Large intestine (tissue), 3 donors: Measurements from ENCODE around the gene CAP2. TPM values are rescaled to one million over a fixed set of nuclear protein-coding genes. Genes with fewer than 3 reads are reported as not detected.
"Not testable (repeated sequence)": the region's sequence is repeated elsewhere in the genome, so short reads cannot be mapped to it uniquely, and the experiment has no call there.

Experiments used
- DNase-seq, 2 donors: peaks; one replicate each; pipeline versions ENCODE4 v3.0.0 to v3.0.0-alpha.2; 2013
- H3K27ac ChIP-seq: one replicate; pipeline ENCODE4 v1.5.1; 2013; ENCODE audit warnings: low read length
- H3K27me3 ChIP-seq: 2 replicates; pipeline ENCODE4 v1.6.1; 2013; ENCODE audit warnings: low read length; ENCODE audit not compliant: control insufficient read depth, insufficient read depth
- H3K36me3 ChIP-seq: 2 replicates; pipeline ENCODE4 v1.6.1; 2013; ENCODE audit warnings: low read length; ENCODE audit not compliant: control insufficient read depth, insufficient read depth
- H3K4me1 ChIP-seq: one replicate; pipeline ENCODE4 v1.6.1; 2013; ENCODE audit warnings: low read length; ENCODE audit not compliant: control insufficient read depth, insufficient read depth
- H3K4me3 ChIP-seq: one replicate; pipeline ENCODE4 v1.5.1; 2013; ENCODE audit warnings: low read length
- H3K9me3 ChIP-seq: one replicate; pipeline ENCODE4 v1.6.1; 2013; ENCODE audit warnings: mild to moderate bottlenecking, low read depth, low read length, moderate library complexity; ENCODE audit not compliant: control insufficient read depth
- WGBS: methylation state at CpG from one replicate; pipeline ENCODE4 v1.1.5; 2013; ENCODE audit warnings: low lambda C conversion rate; ENCODE audit not compliant: insufficient coverage; 5-methylcytosine and 5-hydroxymethylcytosine counted together
- polyA plus RNA-seq: library from polyadenylated mRNA; unstranded; fragments of 120-200 nt; gene quantifications from one replicate; pipeline ENCODE4 v1.2.1, GENCODE V29; 2013

The CAP2 gene
- polyA plus RNA-seq, 1 donor: 11.2 TPM

DNA sequence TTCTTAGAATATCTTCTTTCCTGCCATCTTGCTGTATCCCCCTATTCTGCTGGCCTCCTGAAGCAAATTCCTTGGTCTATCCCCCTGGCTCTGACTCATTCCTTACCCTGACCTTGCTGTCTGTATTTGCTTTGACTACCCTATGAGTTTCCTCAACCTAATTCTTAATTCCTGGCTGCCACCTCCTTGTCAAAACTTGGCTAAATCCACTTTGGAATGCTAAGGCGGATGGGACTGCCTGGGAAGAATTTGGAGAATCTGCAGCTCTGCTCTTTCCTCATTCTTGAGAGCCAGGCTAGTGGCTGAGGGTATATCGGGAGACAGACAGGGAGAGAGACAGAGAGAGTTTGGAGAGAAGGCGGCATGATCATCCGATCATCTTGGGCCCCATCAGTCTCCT lies 24.4 kb downstream of the CAP2 start:
- no peak overlapping the region for H3K27ac ChIP-seq
- H3K9me3 ChIP-seq: no peaks in the 10 kb centered on the region
- H3K4me3 ChIP-seq: no peak overlapping the region
- no peaks in the 10 kb centered on the region for H3K36me3 ChIP-seq
- DNase-seq: no peak
- no peaks in the 10 kb centered on the region for H3K27me3 ChIP-seq
- WGBS: no CpG with 5 or more reads among the region's 4 CpGs
- H3K4me1 ChIP-seq: no peaks in the 10 kb centered on the region

DNA sequence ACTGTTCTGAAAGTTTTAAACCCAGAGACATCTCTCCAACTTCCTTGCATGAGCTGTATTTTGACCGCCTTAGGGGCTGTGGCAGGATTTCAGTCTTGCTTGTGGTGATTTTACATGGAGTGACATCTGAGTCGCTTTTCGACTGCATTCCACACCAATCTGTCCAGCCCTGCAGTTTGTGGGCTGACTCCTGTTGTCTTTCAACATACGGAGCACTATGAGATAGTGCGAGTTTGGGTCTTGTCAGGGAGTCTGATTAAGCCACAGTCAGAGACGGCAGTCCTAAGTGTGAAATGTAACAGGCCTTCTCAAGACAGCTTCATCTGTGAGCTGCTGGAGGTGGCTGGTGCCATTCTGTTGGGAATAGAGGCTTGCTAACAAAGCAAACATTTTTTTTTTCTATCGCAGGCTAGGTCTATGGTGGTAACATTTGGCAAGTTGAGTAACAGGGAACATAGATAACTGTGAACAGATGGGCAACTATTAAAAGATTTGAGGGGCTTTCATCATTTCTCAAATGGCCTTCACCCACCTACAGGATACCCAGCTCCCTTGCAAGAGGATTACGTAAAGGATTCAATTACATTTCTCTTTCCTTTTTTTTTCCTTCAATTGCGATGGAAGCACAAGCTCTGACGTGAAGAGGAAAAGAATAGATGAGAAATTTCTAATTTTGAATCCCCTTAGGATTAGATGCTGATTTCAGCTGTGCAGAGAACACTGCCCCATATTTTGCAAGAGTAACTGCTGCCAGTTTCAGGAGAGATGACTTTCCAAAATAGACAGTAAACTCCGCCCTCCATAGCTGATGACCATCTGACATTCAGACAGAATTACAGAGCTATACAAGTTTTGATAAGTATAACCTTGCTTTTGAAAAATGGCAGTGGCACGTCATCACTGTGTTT lies 25.1 kb downstream of the CAP2 start:
- no peak for DNase-seq
- no CpG with 5 or more reads among the region's 12 CpGs for WGBS

DNA sequence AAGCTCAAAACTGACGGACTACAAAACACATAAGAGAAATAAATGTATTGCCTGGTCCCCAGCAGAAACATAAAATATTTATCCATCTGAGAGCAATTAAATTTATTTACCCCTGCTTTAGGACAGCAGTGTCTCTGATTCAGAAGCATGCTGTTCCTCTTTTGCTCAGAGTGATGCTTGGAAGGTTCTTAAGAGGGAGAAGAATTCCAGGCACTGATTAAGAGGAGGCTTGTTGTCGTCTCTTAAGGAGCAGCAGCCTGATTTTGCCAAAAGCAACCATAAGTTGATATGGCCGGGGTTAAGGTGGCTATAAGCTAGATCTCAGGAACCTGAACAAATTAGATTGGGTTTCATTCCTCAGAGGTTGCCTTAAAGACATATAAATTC lies 25.8 kb downstream of the CAP2 start:
- no peaks in the 10 kb centered on the region for H3K9me3 ChIP-seq
- no peaks in the 10 kb centered on the region for H3K36me3 ChIP-seq
- H3K4me1 ChIP-seq: no peaks in the 10 kb centered on the region
- no peaks in the 10 kb centered on the region for H3K27me3 ChIP-seq
- H3K4me3 ChIP-seq: no peak overlapping the region
- no CpG with 5 or more reads among the region's 3 CpGs for WGBS
- no peak for DNase-seq
- no peak overlapping the region for H3K27ac ChIP-seq

More for the DNA sequence above, 25.1 kb downstream of the CAP2 start:
- H3K4me1 ChIP-seq: no peaks in the 10 kb centered on the region
- no peak overlapping the region for H3K27ac ChIP-seq
- H3K36me3 ChIP-seq: no peaks in the 10 kb centered on the region
- H3K27me3 ChIP-seq: no peaks in the 10 kb centered on the region
- no peak overlapping the region for H3K4me3 ChIP-seq
- no peaks in the 10 kb centered on the region for H3K9me3 ChIP-seq

DNA sequence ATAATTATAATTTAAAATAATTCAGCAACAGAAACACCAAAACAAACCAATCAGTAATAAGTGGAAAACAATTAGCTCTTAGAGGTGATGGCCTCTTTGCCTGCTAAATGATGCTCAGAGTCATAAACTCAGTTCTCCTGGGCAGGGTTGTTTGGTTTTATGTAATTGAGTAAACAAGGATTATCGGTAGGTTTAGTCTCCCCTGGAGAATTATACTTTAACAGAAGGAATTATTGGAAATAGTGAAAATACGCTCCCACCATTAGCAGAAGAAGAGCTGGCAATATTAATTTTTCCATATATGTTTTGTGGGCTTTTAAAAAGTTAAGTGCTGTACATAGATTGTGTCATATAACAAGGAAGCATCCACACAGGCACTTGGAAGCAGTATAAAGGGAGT lies 27.0 kb downstream of the CAP2 start:
- WGBS: 45% methylated on average over 2 of the region's 2 CpGs
- H3K4me1 ChIP-seq: no peaks in the 10 kb centered on the region
- H3K36me3 ChIP-seq: no peaks in the 10 kb centered on the region
- no peaks in the 10 kb centered on the region for H3K9me3 ChIP-seq
- H3K4me3 ChIP-seq: no peak overlapping the region
- no peak overlapping the region for H3K27ac ChIP-seq
- DNase-seq: no peak
- H3K27me3 ChIP-seq: no peaks in the 10 kb centered on the region

DNA sequence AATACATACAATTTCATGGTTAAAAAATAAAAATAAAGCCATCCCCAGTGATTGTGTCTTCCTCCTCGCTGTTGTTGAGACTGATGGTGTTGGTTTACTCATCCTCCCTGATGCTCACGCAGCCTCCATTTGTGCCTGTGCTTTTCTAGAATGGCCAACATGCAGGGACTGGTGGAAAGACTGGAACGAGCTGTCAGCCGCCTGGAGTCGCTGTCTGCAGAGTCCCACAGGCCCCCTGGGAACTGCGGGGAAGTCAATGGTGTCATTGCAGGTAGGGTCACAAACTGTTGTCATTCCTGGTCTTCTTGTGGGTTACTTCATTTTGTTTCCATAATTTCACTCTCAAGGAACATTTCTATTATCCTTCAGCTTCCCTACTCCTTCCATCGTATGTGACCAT lies 28.0 kb downstream of the CAP2 start:
- Histone ChIP-seq H3K4me1 (no peaks in the 10 kb centered on the region), H3K9me3 (no peaks in the 10 kb centered on the region), H3K27ac (no peak overlapping the region), H3K27me3 (no peaks in the 10 kb centered on the region), H3K4me3 (no peak overlapping the region), H3K36me3 (no peaks in the 10 kb centered on the region)
- no peak for DNase-seq
- no CpG with 5 or more reads among the region's 7 CpGs for WGBS

DNA sequence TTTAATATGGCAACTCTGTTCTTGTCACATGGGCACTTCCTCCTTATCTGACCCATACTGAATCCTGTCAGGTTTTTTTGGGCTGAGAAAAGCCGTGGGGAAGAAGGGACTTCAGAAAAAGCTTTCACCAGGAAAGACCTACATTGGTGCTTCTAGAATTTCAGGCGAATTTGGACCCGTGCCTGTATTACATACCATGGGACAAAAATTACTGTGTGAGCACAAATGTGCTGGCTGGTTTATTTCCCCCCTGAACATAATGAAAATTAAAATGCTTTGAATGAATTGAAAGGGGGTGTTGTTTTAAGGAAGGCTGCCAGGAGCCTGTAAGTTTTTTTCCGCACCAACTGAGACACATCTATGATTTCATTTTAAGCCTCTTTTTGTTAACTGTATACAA lies 29.6 kb downstream of the CAP2 start:
- DNase-seq: no peak
- WGBS: no CpG with 5 or more reads among the region's 4 CpGs
- Histone ChIP-seq H3K36me3 (no peaks in the 10 kb centered on the region), H3K4me1 (no peaks in the 10 kb centered on the region), H3K27me3 (no peaks in the 10 kb centered on the region), H3K4me3 (no peak overlapping the region), H3K27ac (no peak overlapping the region), H3K9me3 (no peaks in the 10 kb centered on the region)

DNA sequence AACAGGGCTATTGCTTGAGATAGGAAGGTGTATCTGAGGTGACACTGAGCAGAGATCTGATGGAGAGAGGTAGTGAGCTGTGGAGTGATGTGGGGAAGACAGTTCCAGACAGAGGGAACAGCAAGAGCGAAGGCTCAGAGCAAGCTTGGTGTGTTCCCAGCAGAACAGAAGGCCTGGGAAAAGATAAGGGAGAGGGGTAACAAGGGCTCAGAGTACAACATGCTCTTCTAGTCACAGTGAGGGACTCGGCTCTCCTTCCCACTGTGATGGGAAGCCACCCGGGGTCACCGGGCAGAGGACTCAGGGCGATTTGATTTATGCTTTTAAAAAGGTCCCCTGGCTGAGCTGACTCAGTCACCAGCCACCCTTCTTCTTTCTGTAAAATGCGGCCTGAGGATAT lies 33.7 kb downstream of the CAP2 start:
- no peak for DNase-seq
- no peaks in the 10 kb centered on the region for H3K36me3 ChIP-seq
- H3K9me3 ChIP-seq: no peaks in the 10 kb centered on the region
- H3K27me3 ChIP-seq: no peaks in the 10 kb centered on the region
- no peaks in the 10 kb centered on the region for H3K4me1 ChIP-seq
- WGBS: 100% methylated on average over 1 of the region's 6 CpGs
- H3K4me3 ChIP-seq: no peak overlapping the region
- H3K27ac ChIP-seq: no peak overlapping the region

DNA sequence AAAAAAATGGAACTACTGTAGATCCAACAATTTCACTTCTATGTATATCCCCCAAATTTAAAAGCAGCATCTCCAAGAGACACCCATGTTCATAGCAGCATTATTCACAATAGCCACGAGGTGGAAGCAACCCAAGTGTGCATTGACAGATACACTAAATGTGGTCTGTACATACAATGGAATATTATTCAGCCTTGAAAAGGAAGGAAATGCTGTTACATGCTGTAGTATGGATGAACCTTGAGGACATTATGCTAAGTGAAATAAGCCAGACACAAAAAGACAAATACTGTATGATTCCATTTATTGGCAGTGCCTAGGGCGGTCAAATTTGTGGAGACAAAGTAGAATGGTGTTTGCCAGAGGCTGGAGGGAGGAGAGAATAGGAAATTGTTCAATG lies 34.2 kb downstream of the CAP2 start:
- no peak for DNase-seq
- WGBS: no CpG with 5 or more reads among the region's 2 CpGs

DNA sequence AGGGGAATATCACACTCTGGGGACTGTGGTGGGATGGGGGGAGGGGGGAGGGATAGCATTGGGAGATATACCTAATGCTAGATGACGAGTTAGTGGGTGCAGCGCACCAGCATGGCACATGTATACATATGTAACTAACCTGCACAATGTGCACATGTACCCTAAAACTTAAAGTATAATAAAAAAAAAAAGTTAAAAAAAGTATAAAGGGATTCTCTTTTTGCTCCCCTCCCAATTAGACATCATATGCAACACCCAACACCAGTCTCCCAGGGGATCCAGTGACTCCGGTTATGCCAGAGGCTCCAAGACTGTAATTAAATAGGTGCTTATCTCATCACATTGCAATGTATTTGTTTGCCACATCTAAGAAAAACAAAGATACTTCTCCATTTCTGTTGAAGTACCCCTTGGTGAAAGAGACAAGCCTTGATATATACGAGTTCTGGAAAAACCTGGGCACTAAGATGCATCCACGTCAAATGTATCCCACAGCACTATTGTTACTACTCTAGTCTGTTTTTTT lies 35.3 kb downstream of the CAP2 start:
- not testable (repeated sequence) for H3K27ac ChIP-seq

More for the DNA sequence above, 34.2 kb downstream of the CAP2 start:
- H3K9me3 ChIP-seq: no peaks in the 10 kb centered on the region
- H3K36me3 ChIP-seq: no peaks in the 10 kb centered on the region
- no peak overlapping the region for H3K4me3 ChIP-seq
- H3K4me1 ChIP-seq: no peaks in the 10 kb centered on the region
- no peaks in the 10 kb centered on the region for H3K27me3 ChIP-seq
- H3K27ac ChIP-seq: no peak overlapping the region

DNA sequence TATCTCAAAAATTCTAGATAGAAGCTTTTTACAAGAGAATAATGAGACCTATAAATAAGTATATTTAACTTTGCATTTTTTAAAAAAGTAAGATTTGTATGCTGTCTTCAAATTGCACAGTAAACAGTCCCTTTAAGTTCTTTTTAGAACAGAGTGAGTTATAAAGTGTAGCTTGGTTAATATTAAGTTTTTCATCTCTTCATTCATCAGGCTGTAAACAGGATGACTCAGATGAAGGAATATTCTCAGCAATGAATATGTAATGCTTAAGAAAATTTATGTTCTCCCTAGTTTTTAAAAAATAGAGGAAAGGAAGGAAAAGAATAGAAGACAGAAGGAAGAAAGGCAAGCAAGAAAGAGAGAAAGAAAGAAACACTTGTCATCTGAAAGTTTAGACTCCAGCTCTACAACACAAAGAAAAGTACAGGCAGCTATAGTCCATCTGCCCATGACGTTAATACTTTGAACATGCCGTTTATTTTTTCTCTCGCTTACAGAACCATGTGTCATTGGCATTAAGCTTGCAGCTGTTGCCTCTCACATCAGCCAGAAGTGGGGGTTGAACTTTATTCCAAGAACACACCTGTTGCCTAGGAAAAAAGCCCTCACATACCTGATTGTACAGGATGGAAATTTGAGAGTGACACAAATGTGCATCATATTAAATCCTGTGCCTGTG lies 36.1 kb downstream of the CAP2 start:
- H3K27ac ChIP-seq: no peak overlapping the region

More for the DNA sequence above, 35.3 kb downstream of the CAP2 start:
- DNase-seq, H3K27me3 ChIP-seq, H3K36me3 ChIP-seq, H3K4me3 ChIP-seq, H3K9me3 ChIP-seq, H3K4me1 ChIP-seq: not testable (repeated sequence)
- no CpG with 5 or more reads among the region's 5 CpGs for WGBS

More for the DNA sequence above, 36.1 kb downstream of the CAP2 start:
- WGBS: no CpG with 5 or more reads among the region's 3 CpGs
- H3K9me3 ChIP-seq: no peaks in the 10 kb centered on the region
- H3K4me1 ChIP-seq: no peaks in the 10 kb centered on the region
- H3K36me3 ChIP-seq: no peaks in the 10 kb centered on the region
- peak; percentile 6 to 26 for DNase-seq
- H3K27me3 ChIP-seq: no peaks in the 10 kb centered on the region
- H3K4me3 ChIP-seq: no peak overlapping the region
